CD4-positive, alpha-beta T cell treated with Interleukin-12 subunit alpha and Interleukin-12 subunit beta, for 1 hour (primary cell): ENCODE measurements around the gene EWSR1.
"Not testable (repeated sequence)": the region's sequence is repeated elsewhere in the genome, so short reads cannot be mapped to it uniquely, and the experiment has no call there.

Experiments
- DNase-seq: peaks from one replicate; pipeline ENCODE4 v3.0.0-alpha.2; 2020

The EWSR1 gene

DNA sequence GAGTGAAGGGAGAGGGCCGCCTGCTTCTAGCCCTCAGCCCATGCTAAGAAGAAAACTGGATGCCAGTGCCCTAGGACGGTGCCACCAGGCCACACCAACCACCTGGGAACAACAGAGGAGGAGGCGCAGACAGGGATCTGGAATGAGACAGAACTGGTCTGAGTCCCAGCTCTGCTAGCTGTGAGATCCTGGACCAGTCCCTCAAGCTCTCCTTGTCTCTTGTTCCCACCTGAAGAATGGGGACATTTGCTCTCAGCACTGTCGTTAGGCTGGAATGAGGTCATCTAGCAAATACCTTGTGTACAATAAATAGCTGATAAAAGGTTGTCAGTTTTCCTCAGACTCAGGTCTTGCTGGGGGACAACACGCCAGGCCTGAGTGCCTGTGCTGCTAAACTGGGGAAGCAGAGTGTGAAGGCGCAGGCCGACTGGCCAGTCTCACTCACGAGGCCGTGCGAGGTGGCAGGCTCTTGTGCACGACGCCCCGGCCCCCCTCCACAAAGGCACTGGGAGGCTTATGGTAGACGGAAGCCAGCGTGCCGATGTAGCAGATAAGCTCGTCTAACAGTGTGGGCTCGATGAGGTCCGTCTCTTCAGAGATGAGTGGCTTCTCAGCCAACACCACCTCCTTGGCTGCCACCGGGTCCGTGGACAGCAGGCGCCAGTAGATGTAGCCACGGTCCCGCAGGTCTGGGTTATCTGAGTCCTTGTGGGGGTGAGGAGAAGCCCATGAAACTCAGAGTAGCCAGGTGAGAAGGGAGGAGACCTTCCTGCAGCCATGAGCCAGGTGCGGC is 73.2 kb downstream of the EWSR1 start:
- DNase-seq, result no peak

- DNase-seq, result no peak
Measured at GRCh38 chr22:29341849-29342127, 73.7 kb downstream of the EWSR1 start.

DNA sequence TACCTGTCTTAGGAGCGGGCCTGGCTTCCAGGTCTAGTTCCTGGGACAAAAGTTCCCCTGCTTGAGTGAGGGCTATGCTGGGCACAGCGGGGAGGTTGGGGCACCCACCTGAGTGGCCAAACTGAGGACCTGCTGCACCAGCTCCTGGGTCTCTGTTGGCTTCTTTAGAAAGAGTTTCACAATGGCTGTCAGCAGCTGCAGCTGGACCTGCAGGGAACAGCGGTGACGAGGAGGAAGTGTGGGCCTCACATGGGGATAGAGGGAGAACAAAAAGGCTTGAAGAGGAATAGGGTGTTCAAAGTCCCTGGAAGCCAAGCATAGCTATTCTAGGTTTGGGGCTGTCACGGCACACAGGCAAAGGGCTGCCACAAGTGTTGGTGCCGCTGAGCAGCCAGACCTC is 74.1 kb downstream of the EWSR1 start:
- DNase-seq, result no peak

DNA sequence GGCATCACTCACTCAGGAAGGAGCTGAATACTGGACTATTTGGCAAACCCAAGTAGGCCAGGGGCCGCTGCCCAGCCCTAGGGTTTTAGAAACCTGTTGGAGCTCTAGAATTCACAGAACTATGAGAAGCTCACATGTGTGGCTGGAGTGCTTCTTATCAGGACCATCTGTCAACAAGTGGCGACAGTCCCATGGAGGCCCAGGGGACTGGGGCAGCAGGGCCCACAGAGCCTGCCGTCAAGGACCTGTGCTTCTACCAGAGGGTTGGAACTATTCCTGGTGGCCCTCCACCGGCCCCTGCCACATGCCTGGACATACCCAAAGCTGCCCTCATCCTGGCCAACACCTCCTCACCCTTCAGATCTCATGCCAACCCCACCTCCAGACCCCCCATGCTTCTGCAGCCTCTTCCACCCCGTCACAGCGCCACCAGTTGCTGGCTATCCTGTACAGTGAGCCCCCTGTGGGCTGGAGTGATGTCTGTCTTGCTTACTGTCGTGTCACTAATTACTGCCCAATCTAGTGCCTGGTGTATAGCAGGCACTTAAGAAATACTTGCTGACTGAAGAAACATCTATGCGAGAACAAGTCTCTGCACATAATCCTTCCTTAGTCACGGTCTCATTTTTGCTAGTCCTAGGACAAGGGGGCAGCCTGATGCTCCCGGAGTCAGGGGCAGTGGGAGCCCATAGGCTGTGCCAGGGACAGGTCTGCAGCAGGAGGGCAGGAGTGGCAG is 74.7 kb downstream of the EWSR1 start:
- no peak for DNase-seq

GRCh38 chr22:29343313-29343805 is 75.3 kb downstream of the EWSR1 start:
- no peak for DNase-seq

DNA sequence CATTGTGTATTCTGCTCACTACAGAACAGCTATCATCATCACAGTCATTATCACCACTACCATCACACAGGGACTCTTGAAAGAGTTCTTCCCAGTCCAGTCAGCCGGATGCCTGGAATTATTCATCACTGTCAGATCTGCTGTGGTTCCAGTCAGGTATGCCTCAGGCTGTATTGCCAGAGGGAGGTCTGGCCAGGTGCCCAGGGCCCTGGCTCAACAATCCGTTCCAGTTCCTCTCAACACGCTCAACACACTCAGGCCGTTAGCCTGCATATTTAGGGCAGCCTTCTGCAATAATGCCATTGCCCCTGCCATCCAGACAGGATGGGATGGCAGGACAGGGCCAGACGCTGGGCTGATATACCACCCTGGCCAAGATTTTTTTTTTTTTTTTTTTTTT is 76.1 kb downstream of the EWSR1 start:
- no peak for DNase-seq

GRCh38 chr22:29344889-29345288 is 76.8 kb downstream of the EWSR1 start:
- DNase-seq, result not testable (repeated sequence)

DNA sequence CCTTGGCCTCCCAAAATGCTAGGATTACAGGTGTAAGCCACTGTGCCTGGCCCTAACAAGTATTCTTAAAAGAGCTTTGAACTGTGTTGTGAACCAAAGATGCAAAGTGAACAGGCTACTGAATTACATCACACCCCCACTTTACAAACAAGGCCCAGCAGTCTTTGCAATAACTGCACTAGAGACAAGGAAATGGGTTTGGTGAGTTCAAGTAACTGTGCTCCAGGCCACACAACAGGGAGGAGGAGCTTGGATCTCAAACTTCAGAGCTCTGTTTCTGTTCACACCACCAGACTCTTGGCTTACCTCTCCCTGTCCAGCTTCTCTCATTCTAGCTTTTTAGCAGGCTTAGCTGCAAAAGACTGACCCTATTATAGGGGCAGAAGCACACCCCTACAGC is 77.9 kb downstream of the EWSR1 start:
- no peak for DNase-seq

GRCh38 chr22:29346659-29347058 is 78.6 kb downstream of the EWSR1 start:
- no peak for DNase-seq

GRCh38 chr22:29348041-29348440 is 80.0 kb downstream of the EWSR1 start:
- DNase-seq, result no peak

DNA sequence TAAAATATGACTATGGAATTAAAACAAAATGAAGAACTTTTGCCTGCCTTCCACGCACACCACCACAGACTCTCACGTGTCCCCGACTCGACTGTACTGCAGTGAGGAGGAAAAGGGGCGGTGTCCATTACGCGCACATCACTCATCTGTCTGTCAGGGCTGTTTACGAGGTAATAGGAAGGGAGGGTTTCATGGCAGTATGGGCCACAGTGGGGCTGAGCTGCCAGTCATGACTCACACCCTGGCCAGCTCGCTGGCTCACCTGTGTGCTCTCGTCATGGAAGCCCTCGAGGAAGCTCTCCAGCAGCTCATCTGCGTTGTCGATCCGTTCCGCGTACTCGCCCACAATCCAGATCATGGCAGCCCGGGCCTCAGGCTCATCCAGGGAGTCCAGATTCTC is 80.9 kb downstream of the EWSR1 start:
- no peak for DNase-seq
